ENCODE results near the gene NRXN3. TPM values are rescaled to one million over a fixed set of nuclear protein-coding genes. Genes with fewer than 3 reads are reported as not detected.

The NRXN3 gene
- total and polyA plus RNA-seq, 7 donors = 0.06 to 0.74 (median 0.15) TPM

- Histone ChIP-seq H3K27ac (no peak overlapping the region), H3K4me1 (no peaks in the 10 kb centered on the region), H3K9me3 (no peaks in the 10 kb centered on the region), H3K36me3 (ENCODE audit: insufficient read depth in 1 of 2, low read depth in 1 of 2) (no peaks in the 10 kb centered on the region), H3K4me3 (no peak overlapping the region), H3K27me3 (ENCODE audit: insufficient read depth in 3 of 3, low read length in 2 of 3) (no peaks in the 10 kb centered on the region)
- WGBS, 3 donors = 26 to 32% (median 32%) methylated on average over 3 of the region's 3 CpGs
- no peak for ATAC-seq
- intact Hi-C loops (cut with DNase I) = no loop called here
- no peak for DNase-seq
- no peak for TF ChIP-seq CTCF (IDR thresholded peaks at IDR 0.05)
Measured at GRCh38 chr14:78248501-78249090, 78.4 kb downstream of the NRXN3 start.

DNA sequence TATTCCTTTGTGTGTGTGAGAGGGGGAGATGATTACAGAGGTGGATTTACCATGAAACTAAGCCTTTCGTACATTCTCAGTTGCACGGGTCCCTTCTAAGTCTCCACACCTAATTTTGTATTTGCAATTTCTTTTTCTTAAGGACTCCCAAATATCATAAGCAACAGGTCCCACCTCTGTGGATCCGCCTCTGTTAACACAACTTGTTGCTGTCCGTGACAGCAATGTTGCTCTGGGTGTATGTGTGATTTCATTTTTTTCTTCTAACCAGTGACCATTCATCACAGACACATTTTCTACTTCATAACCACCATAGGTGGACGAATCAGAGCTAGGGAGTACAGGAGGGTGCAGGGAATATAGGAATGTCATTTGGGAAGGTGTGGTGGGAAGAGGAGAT is 81.1 kb downstream of the NRXN3 start:
- H3K4me3 ChIP-seq = no peak overlapping the region
- intact Hi-C loops (cut with DNase I) = no loop called here
- no peak for TF ChIP-seq CTCF (IDR thresholded peaks at IDR 0.05)
- no peaks in the 10 kb centered on the region for H3K4me1 ChIP-seq
- no peaks in the 10 kb centered on the region for H3K36me3 ChIP-seq (ENCODE audit: insufficient read depth in 1 of 2, low read depth in 1 of 2)
- H3K9me3 ChIP-seq = no peaks in the 10 kb centered on the region
- H3K27me3 ChIP-seq (ENCODE audit: insufficient read depth in 3 of 3, low read length in 2 of 3) = no peaks in the 10 kb centered on the region
- ATAC-seq = no peak
- no peak for DNase-seq
- H3K27ac ChIP-seq = no peak overlapping the region
- WGBS, 3 donors = 71 to 75% (median 75%) methylated on average over 5 of the region's 5 CpGs

DNA sequence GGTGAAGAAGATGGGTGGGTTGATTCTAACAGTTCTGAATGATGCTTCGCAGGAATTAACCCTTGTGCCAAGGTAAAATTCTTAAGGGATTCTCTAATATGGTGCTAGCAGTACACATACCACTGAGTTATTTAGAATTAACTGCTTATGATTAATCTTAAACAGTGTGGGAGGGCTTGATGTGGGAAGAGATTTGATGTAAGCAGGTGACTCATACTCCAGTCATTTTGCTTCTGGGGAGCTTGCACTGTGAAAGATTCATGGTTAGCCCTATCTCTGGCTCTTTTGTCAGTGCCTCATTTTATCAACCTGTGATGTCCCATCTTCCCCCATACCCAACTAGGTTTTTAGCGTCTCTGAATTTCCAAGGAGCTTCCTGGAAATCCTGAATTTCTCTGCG is 83.8 kb downstream of the NRXN3 start:
- WGBS, 3 donors = 86 to 93% (median 88%) methylated on average over 3 of the region's 3 CpGs
- H3K4me1 ChIP-seq = no peaks in the 10 kb centered on the region
- DNase-seq (no peak), ATAC-seq (no peak)
- no peaks in the 10 kb centered on the region for H3K9me3 ChIP-seq
- no peak overlapping the region for H3K4me3 ChIP-seq
- intact Hi-C loops (cut with DNase I) = no loop called here
- TF ChIP-seq CTCF (IDR thresholded peaks at IDR 0.05) = no peak
- no peaks in the 10 kb centered on the region for H3K36me3 ChIP-seq (ENCODE audit: insufficient read depth in 1 of 2, low read depth in 1 of 2)
- H3K27me3 ChIP-seq (ENCODE audit: insufficient read depth in 3 of 3, low read length in 2 of 3) = no peaks in the 10 kb centered on the region
- no peak overlapping the region for H3K27ac ChIP-seq

- ATAC-seq (no peak), DNase-seq (no peak)
- no peaks in the 10 kb centered on the region for H3K36me3 ChIP-seq (ENCODE audit: insufficient read depth in 1 of 2, low read depth in 1 of 2)
- H3K4me3 ChIP-seq = no peak overlapping the region
- no peak for TF ChIP-seq CTCF (IDR thresholded peaks at IDR 0.05)
- 64 to 70% (median 68%) methylated on average over 9 of the region's 9 CpGs for WGBS, 3 donors
- H3K4me1 ChIP-seq = no peaks in the 10 kb centered on the region
- H3K27me3 ChIP-seq (ENCODE audit: insufficient read depth in 3 of 3, low read length in 2 of 3) = no peaks in the 10 kb centered on the region
- H3K27ac ChIP-seq = no peak overlapping the region
- H3K9me3 ChIP-seq = no peaks in the 10 kb centered on the region
- intact Hi-C loops (cut with DNase I) = no loop called here
Measured at GRCh38 chr14:78254911-78255461, 84.8 kb downstream of the NRXN3 start.

- ATAC-seq = no peak
- H3K4me3 ChIP-seq = no peak overlapping the region
- no peaks in the 10 kb centered on the region for H3K4me1 ChIP-seq
- H3K36me3 ChIP-seq (ENCODE audit: insufficient read depth in 1 of 2, low read depth in 1 of 2) = no peaks in the 10 kb centered on the region
- H3K27me3 ChIP-seq (ENCODE audit: insufficient read depth in 3 of 3, low read length in 2 of 3) = peaks cover 0 to 3% (median 0%) of the 10 kb centered on the region in 3 donors
- 72 to 75% (median 73%) methylated on average over 6 of the region's 6 CpGs for WGBS, 3 donors
- intact Hi-C loops (cut with DNase I) = no loop called here
- DNase-seq = no peak
- TF ChIP-seq CTCF (IDR thresholded peaks at IDR 0.05) = no peak
- H3K9me3 ChIP-seq = no peaks in the 10 kb centered on the region
- H3K27ac ChIP-seq = no peak overlapping the region
Measured at GRCh38 chr14:78259831-78260230, 89.7 kb downstream of the NRXN3 start.

Data from psoas muscle (tissue), 8 donors.